Astrocyte of the cerebellum (primary cell): ENCODE data around the gene DEFB132.

Experiments used
- DNase-seq: peaks from one replicate; pipeline ENCODE4 v3.0.0-alpha.2; 2011; ENCODE audit warnings: low read depth
- H3K4me3 ChIP-seq: 2 replicates; pipeline ENCODE4 v1.5.1; 2011; ENCODE audit warnings: mild to moderate bottlenecking, low read depth, low read length, moderate library complexity
- CTCF ChIP-seq: IDR thresholded peaks from 2 replicates; pipeline ENCODE4 v1.5.1; 2012; ENCODE audit warnings: low read length, low read depth, moderate library complexity, mild to moderate bottlenecking; ENCODE audit errors: missing control alignments
- in situ Hi-C: cut with HindIII; loops from 2 replicates; pipeline ENCODE4 v1.10.0; 2017; ENCODE audit warnings: low sequenced_read_pairs

The DEFB132 gene

GRCh38 chr20:310645-311044, 53.1 kb downstream of the DEFB132 start:
- in situ Hi-C loops: no loop called here
- TF ChIP-seq CTCF: no peak
- no peak overlapping the region for H3K4me3 ChIP-seq
- no peak for DNase-seq
